Right ventricle myocardium superior (tissue), 1 donor: ENCODE measurements around the gene CCT5. TPM values are rescaled to one million over a fixed set of nuclear protein-coding genes. Genes with fewer than 3 reads are reported as not detected.
"Not testable (repeated sequence)": the region's sequence is repeated elsewhere in the genome, so short reads cannot be mapped to it uniquely, and the experiment has no call there.

Source experiments
- ATAC-seq: fragments of 200-7000 bp; cut with Tn5 transposase; one replicate; pipeline ENCODE4 v1.9.1; 2020; ENCODE audit warnings: mild to moderate bottlenecking; ENCODE audit not compliant: poor library complexity
- DNase-seq: peaks from one replicate; pipeline ENCODE4 v3.0.0-alpha.2; 2020
- intact Hi-C: fragments of 100-400 bp; cut with DNase I; formaldehyde crosslinking; loops from one replicate; pipeline ENCODE4 v1.11.2; 2022
- total RNA-seq: library from RNA; stranded (reverse); fragmentation: NEBNext Ultra II Directional; extraction: Animal tissue kit (Norgen Biotek cat#: 25700); gene quantifications from one replicate; pipeline ENCODE4 v1.2.1, GENCODE V29; 2021
- donor health status: DM: no; HTN: yes; CAD: no; lungs with severe emphysema.

Gene CCT5
- total RNA-seq, 1 donor from 2014 or later, result 92.8 TPM

GRCh38 chr5:10272053-10272874 lies 22.2 kb downstream of the CCT5 start:
- intact Hi-C loops, result no loop called here
- no peak for DNase-seq
- ATAC-seq, result no peak

GRCh38 chr5:10272875-10273209 lies 22.8 kb downstream of the CCT5 start:
- intact Hi-C loops, DNase-seq, ATAC-seq: not testable (repeated sequence)

- intact Hi-C loops, result no loop called here
- no peak for ATAC-seq
- DNase-seq, result no peak
These were observed 25.4 kb downstream of the CCT5 start for GRCh38 chr5:10275460-10275859.

- intact Hi-C loops, result no loop called here
- ATAC-seq, result no peak
These were observed 25.9 kb downstream of the CCT5 start for GRCh38 chr5:10275991-10276390.

GRCh38 chr5:10276691-10277090 lies 26.6 kb downstream of the CCT5 start:
- intact Hi-C loops, result no loop called here
- no peak for ATAC-seq
- no peak for DNase-seq

More at GRCh38 chr5:10275991-10276390, 25.9 kb downstream of the CCT5 start:
- DNase-seq, result no peak

- DNase-seq, result no peak
- intact Hi-C loops, result no loop called here
- ATAC-seq, result no peak
These were observed 27.9 kb downstream of the CCT5 start for GRCh38 chr5:10277773-10278630.

GRCh38 chr5:10278658-10279279 lies 28.7 kb downstream of the CCT5 start:
- intact Hi-C loops, result no loop called here
- DNase-seq (no peak), ATAC-seq (no peak)

- intact Hi-C loops, result no loop called here
- ATAC-seq (no peak), DNase-seq (no peak)
These were observed 29.2 kb downstream of the CCT5 start for GRCh38 chr5:10279328-10279727.

- no peak for DNase-seq
- intact Hi-C loops, result loop anchor here (10.0 kb wide), 1 partner anchor 145 kb away; no protein-coding TSS in a partner anchor
- ATAC-seq, result no peak
These were observed 30.0 kb downstream of the CCT5 start for GRCh38 chr5:10279925-10280720.

- intact Hi-C loops, result loop anchor here (10.0 kb wide), 1 partner anchor 141 kb away; no protein-coding TSS in a partner anchor
- DNase-seq (peak; percentile 91), ATAC-seq (peak; percentile 90)
These were observed 34.0 kb downstream of the CCT5 start for GRCh38 chr5:10283927-10284635.

GRCh38 chr5:10285362-10285761 lies 35.3 kb downstream of the CCT5 start:
- intact Hi-C loops, result loop anchor here (10.0 kb wide), 1 partner anchor 139 kb away; no protein-coding TSS in a partner anchor
- ATAC-seq, DNase-seq: not testable (repeated sequence)

GRCh38 chr5:10286162-10286861 lies 36.2 kb downstream of the CCT5 start:
- ATAC-seq, result no peak
- DNase-seq, result peak; percentile 49
- intact Hi-C loops, result loop anchor here (10.0 kb wide), 1 partner anchor 138 kb away; no protein-coding TSS in a partner anchor

GRCh38 chr5:10286862-10287227 lies 36.8 kb downstream of the CCT5 start:
- no peak for ATAC-seq
- intact Hi-C loops, result loop anchor here (10.0 kb wide), 1 partner anchor 138 kb away; no protein-coding TSS in a partner anchor
- no peak for DNase-seq

- DNase-seq (peak; percentile 85), ATAC-seq (peak; percentile 80)
- intact Hi-C loops, result loop anchor here (10.0 kb wide), 1 partner anchor 136 kb away; no protein-coding TSS in a partner anchor
These were observed 38.6 kb downstream of the CCT5 start for GRCh38 chr5:10288592-10289219.

GRCh38 chr5:10289353-10289752 lies 39.3 kb downstream of the CCT5 start:
- intact Hi-C loops, result loop anchor here (10.0 kb wide), 1 partner anchor 135 kb away; no protein-coding TSS in a partner anchor
- ATAC-seq (peak; percentile 88), DNase-seq (peak; percentile 59)

- no peak for ATAC-seq
- no peak for DNase-seq
- intact Hi-C loops, result loop anchor here (10.0 kb wide), 1 partner anchor 135 kb away; no protein-coding TSS in a partner anchor
These were observed 39.9 kb downstream of the CCT5 start for GRCh38 chr5:10289991-10290390.
